ENCODE results near the gene PTCH1.
A peak's percentile ranks its signal among the peaks of the same experiment; 100 is the strongest.

PTCH1 gene

GRCh38 chr9:95463148-95464060, 53.4 kb downstream of the PTCH1 start:
- no peak for DNase-seq (ENCODE audit: low spot score)

DNA sequence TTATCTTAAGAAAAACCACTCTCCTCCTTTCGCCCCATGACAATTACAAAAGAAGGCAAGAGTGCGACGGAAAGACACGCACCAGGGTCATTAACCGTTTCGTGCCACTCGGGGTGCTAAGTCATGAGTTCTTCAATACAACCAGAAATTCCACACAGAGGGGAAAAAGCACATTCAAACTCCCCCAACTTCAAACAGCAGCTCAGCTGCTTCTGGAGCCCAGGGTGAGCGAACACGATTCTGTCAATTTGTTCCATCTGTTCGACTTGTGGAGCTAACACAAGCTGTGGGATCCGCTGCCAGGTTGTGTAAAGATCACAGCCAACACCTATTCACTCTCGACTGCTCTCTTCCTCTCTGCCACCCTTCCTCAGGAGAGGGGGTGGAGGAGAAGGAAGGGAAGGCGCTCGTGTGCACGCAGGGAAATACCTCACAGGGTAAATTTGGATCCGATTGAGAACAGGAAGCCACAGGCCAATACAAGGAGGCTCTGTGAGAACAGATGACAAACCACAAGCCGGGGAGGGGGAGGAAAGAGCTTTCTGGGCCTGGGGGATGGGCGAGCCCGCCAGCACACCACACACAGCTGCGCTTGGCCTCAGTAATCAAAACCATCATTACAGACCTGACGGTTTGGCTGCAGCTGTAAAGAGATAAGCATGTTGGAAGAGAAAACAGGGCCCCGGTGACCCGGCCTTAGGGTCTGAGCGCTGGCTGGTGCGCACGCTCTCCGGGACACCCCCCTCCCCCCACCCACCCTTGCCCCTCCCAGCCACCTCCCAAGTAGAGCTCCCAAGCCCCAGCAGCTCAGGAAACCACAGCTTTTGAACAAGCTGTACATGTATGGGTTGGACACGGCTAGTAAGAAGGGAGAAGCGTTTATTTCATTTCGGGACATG, 54.3 kb downstream of the PTCH1 start:
- DNase-seq (ENCODE audit: low spot score) = peak; percentile 76

- DNase-seq (ENCODE audit: low spot score) = no peak
Observed at GRCh38 chr9:95461448-95462248, 55.1 kb downstream of the PTCH1 start.

DNA sequence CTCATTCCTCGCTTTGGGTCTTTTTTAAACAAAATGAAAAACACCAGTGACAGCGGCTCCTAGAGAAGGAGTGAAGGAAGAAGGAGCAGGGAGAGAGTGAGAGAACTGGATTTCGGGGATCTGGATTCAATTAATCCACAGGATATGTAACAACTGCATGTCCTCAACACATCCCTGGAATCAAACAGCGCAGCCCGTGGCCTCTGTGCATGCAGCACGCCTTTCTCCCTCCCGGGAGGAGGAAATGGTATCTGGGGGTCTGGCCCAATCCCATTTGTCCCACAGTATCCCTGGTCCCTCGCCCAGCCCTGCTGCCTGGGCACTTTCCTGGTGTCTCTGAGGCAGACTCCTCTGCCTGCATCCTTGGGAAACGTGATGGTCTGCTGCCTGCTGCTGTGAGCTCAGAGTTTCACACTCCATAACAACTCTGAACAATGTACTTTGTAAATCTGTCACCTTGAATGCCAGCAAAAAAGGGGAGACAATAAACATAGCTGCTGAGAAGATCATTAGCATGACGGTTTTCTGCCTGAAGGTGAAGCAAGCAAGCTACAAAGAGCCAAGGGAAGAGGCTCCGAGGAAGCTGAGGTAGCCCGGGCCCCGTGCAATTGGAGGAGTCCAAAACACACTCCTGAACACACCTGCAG, 56.1 kb downstream of the PTCH1 start:
- no peak for DNase-seq (ENCODE audit: low spot score)

GRCh38 chr9:95459851-95460517, 56.8 kb downstream of the PTCH1 start:
- DNase-seq (ENCODE audit: low spot score) = no peak

GRCh38 chr9:95459178-95459577, 57.6 kb downstream of the PTCH1 start:
- DNase-seq (ENCODE audit: low spot score) = no peak

GRCh38 chr9:95458666-95459065, 58.1 kb downstream of the PTCH1 start:
- DNase-seq (ENCODE audit: low spot score) = no peak

- no peak for DNase-seq (ENCODE audit: low spot score)
Observed at GRCh38 chr9:95457769-95458168, 59.0 kb downstream of the PTCH1 start.

GRCh38 chr9:95455714-95456113, 61.1 kb downstream of the PTCH1 start:
- no peak for DNase-seq (ENCODE audit: low spot score)

DNA sequence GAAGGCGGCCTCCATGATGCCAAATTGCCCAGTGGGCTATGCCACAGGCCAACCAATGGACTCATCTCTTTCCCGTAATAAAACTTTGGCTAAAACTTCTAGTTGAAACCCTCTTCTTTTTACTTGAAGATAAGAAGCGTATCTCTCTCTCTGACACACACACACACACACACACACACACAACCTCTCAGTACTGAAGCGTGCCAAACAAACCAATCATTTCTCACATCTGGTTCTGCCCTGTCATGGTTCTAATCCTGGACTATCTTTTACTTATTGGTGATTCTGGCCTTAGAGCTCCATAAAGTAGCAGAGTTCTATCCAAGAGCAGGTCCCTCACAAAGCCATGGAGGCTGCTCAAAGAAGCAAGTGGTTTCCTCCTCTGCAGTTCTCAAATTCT, 64.6 kb downstream of the PTCH1 start:
- DNase-seq (ENCODE audit: low spot score) = no peak

- DNase-seq (ENCODE audit: low spot score) = no peak
Observed at GRCh38 chr9:95451065-95451426, 65.7 kb downstream of the PTCH1 start.

- no peak for DNase-seq (ENCODE audit: low spot score)
Observed at GRCh38 chr9:95450171-95451064, 66.4 kb downstream of the PTCH1 start.

- no peak for DNase-seq (ENCODE audit: low spot score)
Observed at GRCh38 chr9:95449016-95449415, 67.8 kb downstream of the PTCH1 start.

DNA sequence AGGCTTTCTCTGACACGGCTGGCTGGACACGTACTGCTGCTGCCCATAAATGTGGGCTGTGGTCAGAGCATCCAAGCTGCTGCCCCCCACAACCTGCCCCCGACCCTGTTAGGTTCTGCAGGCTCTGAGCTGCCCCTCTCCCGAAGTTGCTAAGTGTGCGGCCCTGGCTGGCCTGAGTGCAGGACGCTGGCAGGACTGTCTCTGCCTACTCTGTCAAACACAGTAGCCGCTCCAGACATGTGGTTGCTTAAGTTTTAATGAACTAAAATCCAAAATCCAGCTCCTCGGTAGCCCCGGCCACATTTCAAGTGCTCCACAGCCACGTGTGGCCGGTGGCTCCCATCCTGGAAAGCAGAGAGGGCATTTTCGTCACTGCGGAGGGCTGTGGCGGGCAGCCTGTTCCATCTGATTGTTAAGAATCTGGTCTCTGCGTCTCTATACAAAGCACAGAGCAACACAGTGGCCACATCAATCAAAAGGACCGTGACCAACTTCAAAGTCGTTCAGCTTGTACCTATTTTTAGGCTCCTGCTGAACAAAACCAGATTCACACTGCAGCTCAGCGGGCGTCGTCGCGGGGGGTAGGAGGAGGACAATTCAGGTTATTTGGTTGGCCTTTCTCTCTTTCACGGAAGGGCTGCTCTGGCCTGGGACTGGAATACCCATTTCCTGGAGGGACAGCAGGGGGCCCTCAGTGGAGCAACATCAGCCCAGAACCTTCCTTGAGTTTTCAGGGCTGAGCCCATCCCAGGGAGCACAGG, 68.9 kb downstream of the PTCH1 start:
- no peak for DNase-seq (ENCODE audit: low spot score)

DNA sequence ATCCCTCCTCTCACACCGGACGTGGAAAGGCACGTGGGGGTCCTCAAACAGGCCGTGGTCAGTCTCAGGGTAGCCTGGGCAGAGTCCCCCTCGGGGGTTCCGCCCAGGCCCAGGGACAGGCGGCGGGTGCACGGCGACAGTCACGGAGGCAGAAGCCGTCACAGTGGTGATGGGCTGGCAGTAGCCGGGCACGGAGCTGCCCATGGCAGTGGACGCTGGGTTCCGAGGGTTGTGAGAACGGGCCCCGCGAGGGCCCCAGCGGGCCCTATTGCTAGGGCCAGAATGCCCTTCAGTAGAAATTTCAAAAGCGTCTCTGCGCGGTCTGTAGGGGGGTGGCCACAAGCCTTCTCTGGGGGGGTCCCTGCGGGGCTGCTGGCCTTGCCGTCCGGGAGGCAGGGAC, 69.8 kb downstream of the PTCH1 start:
- no peak for DNase-seq (ENCODE audit: low spot score)

DNA sequence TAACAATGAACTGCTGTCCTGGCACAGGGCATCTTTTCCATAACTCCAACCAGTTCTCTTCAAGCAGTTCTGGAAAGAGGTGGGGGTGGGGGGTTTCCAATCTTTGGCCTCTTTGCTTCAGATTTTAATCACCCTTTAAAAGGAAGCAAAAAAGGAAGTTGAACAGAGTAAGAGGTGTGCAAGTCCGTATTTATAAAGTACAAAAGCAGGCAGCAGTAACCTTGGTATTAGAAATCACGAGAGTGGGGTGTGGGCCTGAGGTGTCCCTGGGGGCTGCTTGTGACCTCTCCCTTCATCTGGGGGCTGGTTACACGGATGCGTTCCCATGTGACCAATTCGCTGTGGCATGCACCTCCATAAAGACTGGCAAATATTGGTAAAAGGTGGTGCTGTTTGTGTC, 70.5 kb downstream of the PTCH1 start:
- DNase-seq (ENCODE audit: low spot score) = no peak

GRCh38 chr9:95444160-95444559, 72.6 kb downstream of the PTCH1 start:
- no peak for DNase-seq (ENCODE audit: low spot score)

GRCh38 chr9:95443301-95443700, 73.5 kb downstream of the PTCH1 start:
- DNase-seq (ENCODE audit: low spot score) = no peak

DNA sequence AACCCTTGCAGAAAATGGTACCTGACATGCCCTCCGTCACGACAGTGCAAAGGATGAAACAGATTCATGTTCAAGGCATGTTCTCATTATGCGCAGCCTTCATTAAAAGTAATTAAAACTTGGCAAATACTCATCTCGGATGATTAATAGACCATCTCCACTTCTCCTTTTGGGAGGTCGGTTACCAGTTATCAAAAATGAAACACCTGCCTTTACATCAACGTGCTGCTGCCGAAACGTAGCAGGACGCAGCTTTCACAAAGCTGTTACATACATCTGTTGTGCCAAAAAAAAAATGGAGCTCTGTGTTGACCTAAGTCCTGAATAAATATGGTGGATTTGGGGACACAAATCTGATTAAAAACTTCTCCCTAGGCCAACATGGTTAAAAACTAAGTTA, 75.7 kb downstream of the PTCH1 start:
- DNase-seq (ENCODE audit: low spot score) = no peak

Data from CD4-positive, alpha-beta T cell treated with Interleukin-15 for 4 hours (primary cell).